Measurements from ENCODE around the gene OXGR1. TPM values are rescaled to one million over a fixed set of nuclear protein-coding genes. Genes with fewer than 3 reads are reported as not detected.

The OXGR1 gene
- total and polyA plus RNA-seq, 3 donors from 2014 or later, result 0.13 to 0.43 TPM; not detected in 1

GRCh38 chr13:97008643-97009042 is 14.4 kb upstream of the OXGR1 start:
- no peak overlapping the region for H3K4me3 ChIP-seq
- TF ChIP-seq CTCF (IDR thresholded peaks at IDR 0.05) (no peak), POLR2A (IDR thresholded peaks at IDR 0.05) (no peak)
- no peaks in the 10 kb centered on the region for H3K4me1 ChIP-seq
- no peak overlapping the region for H3K27ac ChIP-seq
- WGBS, 2 donors, result 68 to 75% methylated on average over 4 of the region's 4 CpGs
- intact Hi-C loops (cut with DNase I; ENCODE audit: low total_unique reads), result no loop called here
- no peaks in the 10 kb centered on the region for H3K27me3 ChIP-seq
- no peaks in the 10 kb centered on the region for H3K9me3 ChIP-seq
- no peaks in the 10 kb centered on the region for H3K36me3 ChIP-seq (ENCODE audit: low read depth, missing control alignments)
- DNase-seq, result no peak

- Histone ChIP-seq H3K9me3 (no peaks in the 10 kb centered on the region), H3K27me3 (no peaks in the 10 kb centered on the region), H3K27ac (no peak overlapping the region), H3K4me1 (no peaks in the 10 kb centered on the region), H3K4me3 (no peak overlapping the region), H3K36me3 (ENCODE audit: low read depth, missing control alignments) (no peaks in the 10 kb centered on the region)
- TF ChIP-seq CTCF (IDR thresholded peaks at IDR 0.05), result no peak
- TF ChIP-seq POLR2A (IDR thresholded peaks at IDR 0.05), result no peak
- 74% methylated on average over 1 of the region's 1 CpG; no CpG with 5 or more reads in 1 of the 2 donors for WGBS, 2 donors
- no peak for DNase-seq
- intact Hi-C loops (cut with DNase I; ENCODE audit: low total_unique reads), result no loop called here
These were observed 11.5 kb upstream of the OXGR1 start for GRCh38 chr13:97005625-97006262.

- Histone ChIP-seq H3K36me3 (ENCODE audit: low read depth, missing control alignments) (no peaks in the 10 kb centered on the region), H3K27ac (no peak overlapping the region), H3K9me3 (no peaks in the 10 kb centered on the region), H3K4me3 (no peak overlapping the region), H3K27me3 (no peaks in the 10 kb centered on the region), H3K4me1 (no peaks in the 10 kb centered on the region)
- WGBS, 2 donors, result 52 to 68% methylated on average over 2 of the region's 2 CpGs
- DNase-seq, result no peak
- no peak for TF ChIP-seq POLR2A (IDR thresholded peaks at IDR 0.05)
- intact Hi-C loops (cut with DNase I; ENCODE audit: low total_unique reads), result no loop called here
These were observed 10.6 kb upstream of the OXGR1 start for GRCh38 chr13:97004886-97005285.

- no peak for TF ChIP-seq CTCF (IDR thresholded peaks at IDR 0.05)
- TF ChIP-seq POLR2A (IDR thresholded peaks at IDR 0.05), result no peak
- no peaks in the 10 kb centered on the region for H3K4me1 ChIP-seq
- WGBS, 2 donors, result 93 to 94% methylated on average over 9 of the region's 9 CpGs
These were observed 10.0 kb upstream of the OXGR1 start for GRCh38 chr13:97004096-97004876.

GRCh38 chr13:97003071-97003470 is 8.8 kb upstream of the OXGR1 start:
- no peak for TF ChIP-seq CTCF (IDR thresholded peaks at IDR 0.05)
- no peak for TF ChIP-seq POLR2A (IDR thresholded peaks at IDR 0.05)
- no peak for DNase-seq
- no peaks in the 10 kb centered on the region for H3K9me3 ChIP-seq
- intact Hi-C loops (cut with DNase I; ENCODE audit: low total_unique reads), result no loop called here
- no peaks in the 10 kb centered on the region for H3K4me1 ChIP-seq
- H3K27ac ChIP-seq, result no peak overlapping the region
- H3K4me3 ChIP-seq, result no peak overlapping the region
- no peaks in the 10 kb centered on the region for H3K27me3 ChIP-seq
- WGBS, 2 donors, result 71 to 74% methylated on average over 2 of the region's 2 CpGs
- H3K36me3 ChIP-seq (ENCODE audit: low read depth, missing control alignments), result no peaks in the 10 kb centered on the region

More at GRCh38 chr13:97004096-97004876, 10.0 kb upstream of the OXGR1 start:
- H3K27ac ChIP-seq, result no peak overlapping the region
- H3K27me3 ChIP-seq, result no peaks in the 10 kb centered on the region
- no peak overlapping the region for H3K4me3 ChIP-seq
- DNase-seq, result no peak
- no peaks in the 10 kb centered on the region for H3K9me3 ChIP-seq
- intact Hi-C loops (cut with DNase I; ENCODE audit: low total_unique reads), result no loop called here
- no peaks in the 10 kb centered on the region for H3K36me3 ChIP-seq (ENCODE audit: low read depth, missing control alignments)
